K562 (cell line): ENCODE measurements around the gene GMDS. TPM values are rescaled to one million over a fixed set of nuclear protein-coding genes. Genes with fewer than 3 reads are reported as not detected.

Source experiments
- ATAC-seq: fragments of 200-7000 bp; cut with Tn5 transposase; 3 replicates; pipeline ENCODE4 v1.9.1; 2020; ENCODE audit warnings: moderate library complexity
- BruUV-seq: library from RNA; stranded (reverse); fragments of 400-500 nt; replicated peaks from 2 replicates; lab custom pipeline; 2021; lab: Mats Ljungman, UMichigan
- CTCF ChIA-PET: fragments of 300-600 bp; formaldehyde crosslinking; extraction: SDS; loops from one replicate; lab custom pipeline; 2021; ENCODE audit warnings: low intra/inter-chr PET ratio; lab: Yijun Ruan, JAX
- POLR2A ChIA-PET: fragments of 300-600, 350-650 bp; sonication (Branson Sonifier 250); formaldehyde crosslinking; extraction: SDS; loops from one replicate; lab custom pipeline; 2021; ENCODE audit warnings: antibody characterized with exemption, inconsistent platforms; lab: Yijun Ruan, JAX
- DNase-seq, 4 experiments: peaks; one replicate each; pipeline versions ENCODE4 v3.0.0 to v3.0.0-alpha.2; 2011 to 2018; ENCODE audit warnings: low spot score in 3 of 4, mixed read lengths in 3 of 4; ENCODE audit errors: extremely low read depth in 1 of 4
- FAIRE-seq: peaks from 2 replicates; lab custom pipeline; 2011; peaks lifted over from hg19 to GRCh38; lab: Jason Lieb, UNC
- H2AFZ ChIP-seq: 2 replicates; pipeline ENCODE4 v1.6.0; 2011; ENCODE audit warnings: low read depth, low read length, control low read depth, inconsistent platforms
- H3K27ac ChIP-seq: fragments of 200-600 bp; 3 replicates; pipeline ENCODE4 v1.8.0; 2011; ENCODE audit warnings: low read depth, mild to moderate bottlenecking, control low read depth, inconsistent platforms, low read length, moderate library complexity, mixed read lengths; ENCODE audit errors: extremely low read depth
- H3K27me3 ChIP-seq, 2 experiments: fragments of 300-600 bp in 1 of 2; 2 replicates in 1 of 2; 3 replicates in 1 of 2; pipeline versions ENCODE4 v1.6.0 to v1.8.0; 2011; ENCODE audit warnings: inconsistent platforms in 2 of 2, low read length in 2 of 2, mild to moderate bottlenecking in 1 of 2, mixed read lengths in 1 of 2, moderate library complexity in 1 of 2; ENCODE audit not compliant: control insufficient read depth in 2 of 2, insufficient read depth in 2 of 2
- H3K36me3 ChIP-seq: fragments of 300-600 bp; 3 replicates; pipeline ENCODE4 v1.8.0; 2011; ENCODE audit warnings: mild to moderate bottlenecking, low read length, inconsistent platforms; ENCODE audit not compliant: control insufficient read depth, insufficient read depth
- H3K4me1 ChIP-seq, 2 experiments: fragments of 200-600 bp in 1 of 2; replicated peaks in 1 of 2; 2 replicates in 1 of 2; 3 replicates in 1 of 2; pipeline versions ENCODE4 v1.5.1 to v1.8.0; 2011; ENCODE audit warnings: inconsistent platforms in 2 of 2, low read length in 2 of 2, mild to moderate bottlenecking in 1 of 2, mixed read lengths in 1 of 2, moderate library complexity in 1 of 2; ENCODE audit not compliant: control insufficient read depth in 2 of 2, insufficient read depth in 2 of 2
- H3K4me2 ChIP-seq: 2 replicates; pipeline ENCODE4 v1.6.1; 2011; ENCODE audit warnings: low read length, control low read depth, inconsistent platforms, mixed read lengths; ENCODE audit not compliant: insufficient read depth
- H3K4me3 ChIP-seq: fragments of 200-600 bp; sonication (generic), shearing (Covaris generic); 2 replicates; pipeline ENCODE4 v1.5.1; 2016; ENCODE audit warnings: control low read depth, inconsistent platforms
- H3K79me2 ChIP-seq: fragments of 200-600 bp; 3 replicates; pipeline ENCODE4 v1.8.0; 2011; ENCODE audit warnings: low read length, inconsistent platforms; ENCODE audit not compliant: control insufficient read depth, insufficient read depth
- H3K9ac ChIP-seq, 2 experiments: 2 replicates each; pipeline versions ENCODE4 v1.6.0 to v1.6.1; 2011; ENCODE audit warnings: low read depth in 2 of 2, low read length in 2 of 2, control low read depth in 1 of 2, inconsistent platforms in 1 of 2, mild to moderate bottlenecking in 1 of 2, mixed read lengths in 1 of 2; ENCODE audit not compliant: insufficient read depth in 1 of 2
- H3K9me1 ChIP-seq: one replicate; pipeline ENCODE4 v1.6.0; 2011; ENCODE audit warnings: inconsistent platforms, mild to moderate bottlenecking, low read length, moderate library complexity; ENCODE audit not compliant: control insufficient read depth, insufficient read depth
- H3K9me3 ChIP-seq: replicated peaks from 2 replicates; pipeline ENCODE4 v1.5.1; 2011; ENCODE audit warnings: low read depth, low read length, inconsistent platforms; ENCODE audit not compliant: control insufficient read depth, insufficient read depth
- H4K20me1 ChIP-seq: replicated peaks from 2 replicates; pipeline ENCODE4 v1.6.1; 2011; ENCODE audit warnings: low read length, inconsistent platforms, mixed read lengths; ENCODE audit not compliant: control insufficient read depth, insufficient read depth
- ATF1 ChIP-seq, 2 experiments: fragments of 450-650 bp in 1 of 2; IDR thresholded peaks; 2 replicates each; pipeline ENCODE4 v1.6.1; 2016; ENCODE audit warnings: missing compliant biosample characterization in 1 of 2, missing genetic modification characterization in 1 of 2
- KAT8 ChIP-seq: fragments of 450-650 bp; IDR thresholded peaks from 2 replicates; pipeline ENCODE4 v1.6.1; 2016; ENCODE audit warnings: low read depth, mild to moderate bottlenecking
- MEIS2 ChIP-seq: fragments of 450-650 bp; IDR thresholded peaks from 2 replicates; pipeline ENCODE4 v1.6.1; 2014; ENCODE audit warnings: mild to moderate bottlenecking; ENCODE audit not compliant: partially characterized antibody
- PHF21A ChIP-seq: fragments of 450-650 bp; IDR thresholded peaks from 2 replicates; pipeline ENCODE4 v1.6.1; 2017; ENCODE audit warnings: low read depth, borderline replicate concordance
- PURB ChIP-seq: sonication (generic); formaldehyde crosslinking; IDR thresholded peaks from 2 replicates; pipeline ENCODE4 v1.9.0; 2021; ENCODE audit warnings: low read depth, mild to moderate bottlenecking, missing genetic modification reagents
- RFX5 ChIP-seq: IDR thresholded peaks from 2 replicates; pipeline ENCODE4 v1.6.1; 2011; ENCODE audit warnings: low read depth, mild to moderate bottlenecking, improper control_type of control experiment, low read length
- SMAD4 ChIP-seq: fragments of 250-450 bp; sonication (Bioruptor Pico); conservative IDR thresholded peaks from 2 replicates; pipeline ENCODE4 v1.8.0; 2021; ENCODE audit warnings: inconsistent platforms, mild to moderate bottlenecking, moderate library complexity
- SPI1 ChIP-seq: IDR thresholded peaks from 2 replicates; pipeline ENCODE4 v1.6.1; 2011; ENCODE audit warnings: low read depth, low read length, control low read depth, borderline replicate concordance
- SUPT5H ChIP-seq: fragments of 450-650 bp; IDR thresholded peaks from 2 replicates; pipeline ENCODE4 v1.6.1; 2016
- XRCC4 ChIP-seq: IDR thresholded peaks from one replicate; pipeline ENCODE4 v1.6.1; 2011; ENCODE audit not compliant: insufficient read depth, insufficient read length; ENCODE audit errors: extremely low read depth
- ZNF586 ChIP-seq: fragments of 450-650 bp; formaldehyde crosslinking; conservative IDR thresholded peaks from 2 replicates; pipeline ENCODE4 v1.4.0; 2020; ENCODE audit warnings: mild to moderate bottlenecking, moderate library complexity
- WGBS: fragments of 100-300 bp; shearing (Covaris generic); methylation state at CpG from one replicate; pipeline ENCODE4 v1.1.6; 2016; ENCODE audit warnings: low coverage, mixed read lengths; ENCODE audit not compliant: insufficient coverage; ENCODE audit errors: missing lambda C conversion rate; 5-methylcytosine and 5-hydroxymethylcytosine counted together
- in situ Hi-C: fragments of 300-500 bp; cut with MboI; formaldehyde crosslinking; loops from 4 replicates; pipeline ENCODE4 v1.15.0; 2018; ENCODE audit warnings: inconsistent platforms, mixed read lengths
- intact Hi-C: fragments of 100-400 bp; cut with micrococcal nuclease; formaldehyde crosslinking; loops from 2 replicates; pipeline ENCODE4 v1.14.2; 2022
- polyA plus RNA-seq, 8 experiments: library from polyadenylated mRNA; depleted of rRNA in 4 of 8; stranded (reverse) in 5 of 8; unstranded in 3 of 8; fragments of >200 nt; fragmentation: Nextera tagmentation in 2 of 8; fragmentation: Illumina TruSeq in 1 of 8; extraction: Ambion mirVana in 2 of 8; extraction: Trizol in 1 of 8; gene quantifications; 2 replicates each; pipeline versions ENCODE4 v1.2.1 to v1.2.3, GENCODE V29; 2011 to 2014; ENCODE audit warnings: inconsistent platforms in 1 of 8, missing spikeins in 1 of 8
- total RNA-seq, 7 experiments: library from RNA; depleted of rRNA in 6 of 7; stranded (reverse); fragments of >200 nt in 6 of 7; fragmentation: Illumina TruSeq in 2 of 7; extraction: Trizol in 2 of 7; gene quantifications; 2 replicates each; pipeline versions ENCODE4 v1.2.1 to v1.2.3, GENCODE V29; 2011 to 2021; ENCODE audit warnings: low replicate concordance in 1 of 7

GMDS gene
- total and polyA plus RNA-seq, 9 of the 15 experiments (the other 6 are each of a cell fraction or from before 2014, with no cell fraction given): 0.48 to 31.8 (median 13.4) TPM

DNA sequence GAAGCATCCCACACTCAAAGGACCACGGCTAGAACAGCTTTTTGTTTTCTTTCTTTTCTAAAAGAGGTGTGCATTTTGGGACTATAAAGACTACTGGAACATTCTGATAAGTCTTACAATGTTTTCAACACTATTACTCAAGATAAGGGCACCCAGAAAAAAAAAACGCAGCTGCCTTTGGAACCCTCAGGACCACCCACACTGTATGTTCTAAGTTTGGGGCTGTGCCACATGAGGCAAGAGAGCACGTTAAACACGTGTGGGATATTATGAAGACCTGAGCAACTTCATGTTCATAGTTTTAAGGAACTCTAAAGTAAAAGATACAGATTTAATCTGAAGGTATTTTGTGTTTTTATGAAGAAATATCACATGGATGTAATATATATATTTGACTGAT is 431.1 kb downstream of the GMDS start (continued):
- TF ChIP-seq SMAD4 (no peak), PURB (CRISPR knock-in tag) (no peak), KAT8 (no peak), SPI1 (no peak), ZNF586 (no peak), ATF1 (CRISPR knock-in tag; IDR thresholded peaks at IDR 0.05) (no peak), ATF1 (tag; IDR thresholded peaks at IDR 0.05) (no peak), RFX5 (no peak), XRCC4 (no peak)
- TF ChIP-seq, all 486 proteins: peak for 0

DNA sequence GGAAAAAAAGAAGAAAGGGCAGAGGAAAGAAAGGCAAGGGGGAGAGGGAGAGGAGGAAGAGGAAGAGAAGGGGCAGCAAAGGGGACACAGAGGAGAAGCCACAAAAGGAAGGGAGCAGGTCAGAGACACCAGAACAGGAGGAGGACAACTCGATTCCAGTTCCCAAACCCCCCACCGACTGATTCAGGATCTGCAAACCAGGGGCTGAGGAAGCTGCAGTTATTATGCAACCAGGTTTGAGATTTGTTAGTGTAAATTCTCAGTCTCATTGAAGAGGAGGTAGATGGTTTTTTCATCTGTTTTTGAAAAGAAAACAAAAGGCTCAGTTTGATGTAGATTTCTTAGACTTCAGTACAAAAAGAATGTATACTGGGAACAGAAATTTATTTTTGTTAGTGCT is 432.9 kb downstream of the GMDS start:
- no peak for FAIRE-seq
- H3K4me2 ChIP-seq: no peak overlapping the region

More for the DNA sequence above, 432.9 kb downstream of the GMDS start:
- ChIA-PET POLR2A (no interaction called here), CTCF (no interaction called here)
- Histone ChIP-seq H3K9me1 (no peaks in the 10 kb centered on the region), H3K79me2 (no peaks in the 10 kb centered on the region), H3K4me1 (no peaks in the 10 kb centered on the region), H4K20me1 (no peaks in the 10 kb centered on the region), H3K4me3 (no peak overlapping the region), H3K9me3 (no peaks in the 10 kb centered on the region), H3K36me3 (no peaks in the 10 kb centered on the region), H3K9ac (no peak overlapping the region), H3K27ac (no peak overlapping the region), H3K27me3 (peaks cover 6 to 13% of the 10 kb centered on the region in 2 experiments; a peak in 4 of 5 replicates), H2AFZ (no peak overlapping the region)
- intact Hi-C loops (no loop called here), in situ Hi-C loops (no loop called here)
- DNase-seq (no peak), ATAC-seq (no peak)
- BruUV-seq: no TSS peak
- TF ChIP-seq MEIS2 (no peak), PHF21A (no peak), SUPT5H (no peak)
- 0% methylated on average over 2 of the region's 2 CpGs for WGBS
